GM13976 (cell line): ENCODE measurements around the gene PCLO.

Experiments used
- DNase-seq: peaks from one replicate; pipeline ENCODE4 v3.0.0; 2012; ENCODE audit warnings: low spot score
- CTCF ChIP-seq: IDR thresholded peaks from 2 replicates; pipeline ENCODE4 v1.5.1; 2012; ENCODE audit warnings: borderline replicate concordance, mild to moderate bottlenecking; ENCODE audit not compliant: insufficient read depth; ENCODE audit errors: extremely low read depth, missing control alignments, control extremely low read depth
- in situ Hi-C: fragments of 300-500 bp; cut with MboI; formaldehyde crosslinking; loops from one replicate; pipeline ENCODE4 v1.12.0; 2022; ENCODE audit warnings: low sequenced_read_pairs, mixed read lengths, inconsistent platforms; ENCODE audit not compliant: unreplicated experiment

PCLO gene

GRCh38 chr7:82810558-82811259, 352.0 kb downstream of the PCLO start:
- in situ Hi-C loops, result no loop called here
- TF ChIP-seq CTCF, result peak; percentile 75
- DNase-seq, result peak; percentile 13

- TF ChIP-seq CTCF, result no peak
- DNase-seq, result no peak
- in situ Hi-C loops, result no loop called here
Measured at GRCh38 chr7:82808633-82809032, 354.1 kb downstream of the PCLO start.

- DNase-seq, result no peak
- no peak for TF ChIP-seq CTCF
Measured at GRCh38 chr7:82805527-82805960, 357.1 kb downstream of the PCLO start.

GRCh38 chr7:82803411-82803810, 359.3 kb downstream of the PCLO start:
- no peak for TF ChIP-seq CTCF
- in situ Hi-C loops, result no loop called here

More at GRCh38 chr7:82805527-82805960, 357.1 kb downstream of the PCLO start:
- in situ Hi-C loops, result no loop called here

GRCh38 chr7:82789883-82790609, 372.6 kb downstream of the PCLO start:
- DNase-seq, result no peak
- in situ Hi-C loops, result no loop called here
- no peak for TF ChIP-seq CTCF

More at GRCh38 chr7:82803411-82803810, 359.3 kb downstream of the PCLO start:
- no peak for DNase-seq

- DNase-seq, result no peak
- no peak for TF ChIP-seq CTCF
- in situ Hi-C loops, result no loop called here
Measured at GRCh38 chr7:82778021-82778420, 384.7 kb downstream of the PCLO start.
